NT2/D1 (cell line): ENCODE measurements around the gene ERC2.

ENCODE experiments used
- SUZ12 ChIP-seq: IDR thresholded peaks from 2 replicates; pipeline ENCODE4 v1.6.1; 2011; ENCODE audit not compliant: insufficient read length, insufficient read depth; ENCODE audit errors: extremely low read depth
- YY1 ChIP-seq: IDR thresholded peaks from 2 replicates; pipeline ENCODE4 v1.6.1; 2011; ENCODE audit not compliant: insufficient read length, insufficient read depth
- ZNF274 ChIP-seq: IDR thresholded peaks from 2 replicates; pipeline ENCODE4 v1.6.1; 2011; ENCODE audit warnings: mild to moderate bottlenecking, low read depth, low read length

GRCh38 chr3:55923626-55924025 is 544.6 kb downstream of the ERC2 start:
- TF ChIP-seq YY1 (no peak), ZNF274 (no peak), SUZ12 (no peak)
